GM18498 (cell line): ENCODE data around the gene SRCAP.
"Not testable (repeated sequence)": the region's sequence is repeated elsewhere in the genome, so short reads cannot be mapped to it uniquely, and the experiment has no call there.

Source experiments
- ATAC-seq: cut with Tn5 transposase; IDR thresholded peaks from one replicate; pipeline ENCODE4 v1.9.1; 2021; ENCODE audit warnings: mild to moderate bottlenecking, moderate library complexity; ENCODE audit not compliant: unreplicated experiment

Gene SRCAP

DNA sequence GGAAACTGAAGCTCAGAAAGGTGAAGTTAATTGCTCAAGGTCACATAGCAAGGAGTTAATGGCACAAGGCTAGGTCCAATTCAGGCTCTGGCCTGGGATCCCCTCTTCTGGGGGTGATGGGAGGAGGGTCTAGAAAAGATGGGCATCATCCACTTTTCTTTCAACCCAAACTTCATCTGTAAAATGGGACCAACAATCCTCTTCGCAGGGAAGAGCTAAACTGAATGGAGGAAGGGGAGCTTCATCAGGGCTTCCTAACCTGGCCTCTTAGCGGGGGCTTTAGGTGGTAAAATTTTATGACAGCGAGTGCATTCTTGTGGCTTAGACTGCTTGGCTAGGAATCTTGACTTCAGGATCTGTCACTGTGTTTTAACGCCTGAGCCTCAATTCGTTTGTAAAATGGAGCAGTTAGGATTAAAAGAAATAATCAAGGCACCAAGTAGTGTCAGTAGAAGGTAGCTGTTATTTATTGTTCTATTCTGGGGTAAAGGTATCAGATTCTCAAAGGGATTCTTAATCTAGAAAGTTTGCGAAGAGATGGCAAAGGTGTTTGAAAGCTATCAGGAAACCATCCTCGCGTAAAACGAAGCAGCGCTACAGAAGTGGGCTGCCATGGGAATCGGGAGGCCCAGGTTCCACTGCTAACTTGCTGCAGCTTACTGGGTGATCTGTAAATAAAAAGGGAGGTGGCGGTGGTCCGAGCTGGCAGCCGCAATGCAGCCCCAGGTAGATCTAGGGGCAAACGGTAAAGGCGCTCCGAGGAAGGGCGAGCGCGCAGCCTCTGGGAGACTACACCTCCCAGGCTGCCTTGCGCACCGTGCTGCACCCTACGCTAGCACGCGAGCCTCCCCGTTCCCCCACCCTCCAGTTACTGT lies 1.5 kb upstream of the SRCAP start:
- peak; percentile 84 for ATAC-seq

- peak; percentile 70 for ATAC-seq
Observed at GRCh38 chr16:30698139-30698815, 694 bp upstream of the SRCAP start.

GRCh38 chr16:30699615-30700099 lies 686 bp downstream of the SRCAP start:
- no peak for ATAC-seq

DNA sequence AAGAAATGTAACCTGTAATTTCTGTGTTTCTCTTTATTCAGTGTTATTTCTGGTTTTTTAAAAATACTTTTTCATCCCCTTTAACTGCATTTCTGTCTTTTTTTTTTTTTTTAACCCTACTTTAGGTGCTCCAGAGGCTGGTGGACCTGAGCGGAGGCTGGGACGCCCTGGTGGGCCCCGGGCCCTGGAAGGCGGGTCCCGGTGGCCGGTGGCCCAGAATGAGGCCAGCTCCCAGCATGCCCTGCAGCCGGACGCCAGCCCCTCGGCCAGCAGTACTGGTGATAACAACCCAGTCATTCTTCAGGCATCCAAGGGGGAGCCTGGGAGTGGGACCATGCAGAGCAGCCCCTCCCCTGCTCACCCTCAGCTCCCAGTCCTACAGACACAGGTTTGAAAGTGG lies 1.5 kb downstream of the SRCAP start:
- no peak for ATAC-seq

DNA sequence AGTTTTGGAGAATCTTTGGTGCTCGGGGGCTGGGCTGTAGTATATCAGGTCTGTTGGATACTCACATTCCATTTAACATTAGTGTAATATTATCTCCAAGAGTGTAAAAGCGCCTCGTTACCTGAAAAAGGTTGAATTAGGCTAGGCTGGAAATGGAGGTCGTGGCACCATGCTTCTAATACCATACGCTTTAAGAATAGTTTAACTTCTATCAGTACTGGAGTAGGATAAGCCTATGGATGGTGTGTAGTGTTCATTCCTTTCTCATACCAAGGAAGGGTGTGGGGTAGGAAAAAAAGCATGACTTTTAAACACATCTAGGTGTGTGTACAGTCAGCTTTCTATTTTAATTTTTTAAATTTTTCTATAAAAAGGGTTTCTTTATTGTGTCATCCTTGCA lies 2.0 kb downstream of the SRCAP start:
- ATAC-seq = no peak

DNA sequence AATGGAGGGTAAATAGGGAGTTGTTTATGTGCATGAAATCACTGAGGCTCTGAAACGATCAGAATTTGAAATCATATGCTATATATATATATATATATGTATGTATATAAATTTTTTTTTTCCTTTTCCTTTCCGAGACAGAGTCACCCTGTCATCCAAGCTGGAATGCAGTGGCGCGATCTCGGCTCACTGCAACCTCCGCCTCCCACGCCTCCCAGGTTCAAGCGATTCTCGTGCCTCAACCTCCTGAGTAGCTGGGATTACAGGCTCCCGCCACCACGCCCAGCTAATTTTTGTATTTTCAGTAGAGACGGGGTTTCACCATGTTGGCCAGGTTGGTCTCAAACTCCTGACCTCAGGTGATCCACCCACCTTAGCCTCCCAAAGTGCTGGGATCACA lies 4.1 kb downstream of the SRCAP start:
- not testable (repeated sequence) for ATAC-seq

GRCh38 chr16:30703971-30704370 lies 5.0 kb downstream of the SRCAP start:
- ATAC-seq = no peak

GRCh38 chr16:30706046-30706445 lies 7.1 kb downstream of the SRCAP start:
- no peak for ATAC-seq

DNA sequence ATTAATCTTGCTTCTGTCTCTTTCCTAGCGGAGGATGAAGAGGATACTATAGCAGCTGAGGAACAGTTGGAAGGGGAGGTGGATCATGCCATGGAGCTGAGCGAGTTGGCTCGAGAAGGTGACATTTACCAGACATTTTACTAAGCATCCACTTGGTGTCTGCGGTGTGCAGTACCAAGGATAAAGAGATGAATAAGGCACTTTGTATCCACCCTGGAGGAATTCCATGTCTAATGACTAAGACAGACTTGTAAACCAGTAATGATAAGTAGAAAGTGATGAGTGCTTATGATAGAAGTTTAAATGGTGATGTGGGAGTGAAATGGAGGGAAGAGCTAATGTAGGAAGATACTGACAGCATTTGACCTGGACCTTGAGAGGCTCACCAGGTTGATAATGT lies 12.0 kb downstream of the SRCAP start:
- no peak for ATAC-seq

GRCh38 chr16:30711712-30712111 lies 12.7 kb downstream of the SRCAP start:
- ATAC-seq = no peak

GRCh38 chr16:30715750-30716445 lies 16.9 kb downstream of the SRCAP start:
- no peak for ATAC-seq

GRCh38 chr16:30720086-30720485 lies 21.1 kb downstream of the SRCAP start:
- no peak for ATAC-seq

- ATAC-seq = no peak
Observed at GRCh38 chr16:30720694-30721093, 21.7 kb downstream of the SRCAP start.

DNA sequence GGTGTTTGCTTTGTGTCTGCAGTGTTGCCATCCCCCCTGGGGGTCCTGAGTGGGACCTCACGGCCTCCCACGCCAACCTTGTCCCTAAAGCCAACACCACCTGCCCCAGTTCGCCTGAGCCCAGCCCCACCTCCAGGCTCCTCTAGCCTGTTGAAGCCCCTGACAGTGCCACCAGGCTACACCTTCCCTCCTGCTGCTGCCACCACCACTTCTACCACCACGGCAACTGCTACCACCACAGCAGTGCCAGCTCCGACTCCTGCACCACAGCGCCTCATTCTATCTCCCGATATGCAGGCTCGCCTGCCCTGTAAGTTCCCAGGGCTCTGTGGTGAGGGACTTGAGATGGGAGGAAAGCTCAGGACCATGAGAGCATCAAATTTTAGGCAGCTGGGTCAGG lies 22.2 kb downstream of the SRCAP start:
- ATAC-seq = no peak

- ATAC-seq = no peak
Observed at GRCh38 chr16:30721606-30722005, 22.6 kb downstream of the SRCAP start.

DNA sequence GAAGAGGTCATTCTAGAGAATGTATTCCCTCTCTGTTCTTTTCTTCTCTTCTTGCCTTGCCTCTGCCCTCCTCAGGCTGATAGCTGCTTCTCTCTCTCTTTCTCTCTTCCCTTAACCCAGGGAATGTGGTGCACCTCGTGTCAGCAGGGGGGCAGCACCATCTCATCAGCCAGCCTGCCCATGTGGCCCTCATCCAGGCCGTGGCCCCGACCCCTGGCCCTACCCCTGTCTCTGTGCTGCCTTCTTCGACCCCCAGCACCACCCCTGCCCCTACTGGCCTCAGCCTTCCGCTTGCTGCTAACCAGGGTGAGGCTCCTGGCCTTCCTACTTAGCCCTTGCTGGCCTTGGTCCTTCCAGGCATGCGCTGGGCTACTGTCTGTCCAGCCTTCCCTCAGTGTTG lies 23.5 kb downstream of the SRCAP start:
- no peak for ATAC-seq

DNA sequence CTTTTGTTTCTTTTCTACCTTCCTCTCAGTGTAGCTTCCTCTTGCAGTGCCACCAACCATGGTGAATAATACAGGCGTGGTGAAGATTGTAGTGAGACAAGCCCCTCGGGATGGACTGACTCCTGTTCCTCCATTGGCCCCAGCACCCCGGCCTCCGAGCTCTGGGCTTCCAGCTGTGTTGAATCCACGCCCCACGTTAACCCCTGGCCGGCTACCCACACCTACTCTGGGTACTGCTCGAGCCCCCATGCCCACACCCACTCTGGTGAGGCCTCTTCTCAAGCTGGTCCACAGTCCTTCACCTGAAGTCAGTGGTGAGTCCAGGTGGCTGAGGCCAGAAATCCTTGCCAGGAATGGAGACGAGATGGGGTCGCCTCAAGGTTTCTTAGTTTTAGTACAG lies 23.9 kb downstream of the SRCAP start:
- ATAC-seq = no peak

DNA sequence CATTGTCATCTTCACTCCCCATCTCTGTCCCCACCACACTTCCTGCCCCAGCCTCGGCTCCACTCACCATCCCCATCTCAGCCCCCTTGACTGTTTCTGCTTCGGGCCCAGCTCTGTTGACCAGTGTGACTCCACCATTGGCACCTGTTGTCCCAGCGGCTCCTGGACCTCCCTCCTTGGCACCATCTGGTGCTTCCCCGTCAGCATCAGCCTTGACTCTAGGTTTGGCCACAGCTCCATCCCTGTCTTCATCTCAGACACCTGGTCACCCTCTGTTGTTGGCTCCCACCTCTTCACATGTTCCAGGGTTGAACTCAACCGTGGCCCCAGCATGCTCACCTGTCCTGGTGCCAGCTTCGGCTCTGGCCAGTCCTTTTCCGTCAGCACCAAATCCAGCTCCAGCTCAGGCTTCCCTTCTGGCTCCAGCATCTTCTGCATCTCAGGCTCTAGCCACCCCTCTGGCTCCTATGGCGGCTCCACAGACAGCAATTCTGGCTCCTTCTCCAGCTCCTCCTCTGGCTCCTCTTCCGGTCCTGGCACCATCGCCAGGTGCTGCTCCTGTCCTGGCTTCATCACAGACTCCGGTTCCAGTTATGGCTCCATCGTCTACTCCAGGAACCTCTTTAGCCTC lies 24.9 kb downstream of the SRCAP start:
- ATAC-seq = no peak

GRCh38 chr16:30724641-30725417 lies 25.9 kb downstream of the SRCAP start:
- no peak for ATAC-seq

DNA sequence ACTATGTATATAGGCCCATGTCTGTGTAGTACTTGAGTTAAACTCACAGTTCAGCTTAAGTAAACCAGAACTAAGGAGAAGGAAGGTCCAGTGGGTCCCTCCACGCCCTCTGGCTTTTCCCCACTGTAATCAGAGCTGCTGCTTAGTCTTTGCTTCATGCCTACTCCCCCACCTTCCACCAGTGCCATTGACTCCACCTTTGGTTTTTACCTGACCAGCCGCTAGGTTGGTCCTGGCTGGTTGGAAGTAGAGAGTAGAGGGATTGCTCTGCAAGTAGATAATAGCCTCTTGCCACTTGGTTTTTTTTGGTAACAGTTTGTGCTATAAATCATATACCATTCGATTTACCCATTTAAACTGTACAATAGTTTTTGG lies 26.4 kb downstream of the SRCAP start:
- no peak for ATAC-seq
